ENCODE measurements around the gene SIN3B. TPM values are rescaled to one million over a fixed set of nuclear protein-coding genes. Genes with fewer than 3 reads are reported as not detected.

Gene SIN3B
- total and polyA plus RNA-seq, 9 of the 15 experiments (the other 6 are each of a cell fraction or from before 2014, with no cell fraction given): 0.51 to 34.2 (median 14.3) TPM

- TF ChIP-seq CREB1 (IDR thresholded peaks at IDR 0.05): no peak
- TF ChIP-seq CREB1 (CRISPR knock-in tag; IDR thresholded peaks at IDR 0.05): no peak
- no peak for TF ChIP-seq ELK1 (CRISPR knock-in tag; IDR thresholded peaks at IDR 0.05)
- peak; percentile 75 for TF ChIP-seq PRDM10 (IDR thresholded peaks at IDR 0.05; ENCODE audit: partially characterized antibody)
- peak; percentile 68 for TF ChIP-seq MBD2 (IDR thresholded peaks at IDR 0.05; ENCODE audit: borderline replicate concordance, low read depth)
- peak; percentile 76 for TF ChIP-seq ZNF766 (CRISPR knock-in tag; conservative IDR thresholded peaks at IDR 0.05)
- TF ChIP-seq SOX6 (IDR thresholded peaks at IDR 0.05): peak; percentile 39; the same call in 1 of the 2 replicates
- peak; percentile 15; the same call in 1 of the 2 replicates for TF ChIP-seq THRAP3 (IDR thresholded peaks at IDR 0.05; ENCODE audit: borderline replicate concordance)
- peak; percentile 73 for TF ChIP-seq TCF3 (CRISPR knock-in tag; IDR thresholded peaks at IDR 0.05)
- TF ChIP-seq ZBTB11 (CRISPR knock-in tag; IDR thresholded peaks at IDR 0.05): peak in 1 of 3 experiments; percentile 83; a peak in 2 of 6 replicates
- no peak for TF ChIP-seq ZNF124 (CRISPR knock-in tag; IDR thresholded peaks at IDR 0.05)
- peak; percentile 75 for TF ChIP-seq ATF7 (IDR thresholded peaks at IDR 0.05)
- TF ChIP-seq ELF4 (CRISPR knock-in tag; IDR thresholded peaks at IDR 0.05): peak; percentile 9; the same call in 1 of the 2 replicates
- TF ChIP-seq ZNF395 (CRISPR knock-in tag; IDR thresholded peaks at IDR 0.05): peak; percentile 49; the same call in 1 of the 2 replicates
- 0 out of 2 replicates have a peak, but pooled peaks have one; percentile 22 for TF ChIP-seq TAF7 (tag; IDR thresholded peaks at IDR 0.05)
- 0 out of 2 replicates have a peak, but pooled peaks have one; percentile 27 for TF ChIP-seq BRD4 (IDR thresholded peaks at IDR 0.05)
Measured at GRCh38 chr19:16890461-16891184, 61.4 kb downstream of the SIN3B start (continued).
